Lower leg skin (tissue), 3 donors: Measurements from ENCODE around the gene ABCB9.

Experiments used
- CTCF ChIP-seq, 3 donors: fragments of 450-650 bp; IDR thresholded peaks; one replicate each; pipeline ENCODE4 v1.5.1; 2016; ENCODE audit warnings: antibody characterized with exemption in 3 of 3, mild to moderate bottlenecking in 3 of 3, moderate library complexity in 2 of 3
- POLR2A ChIP-seq, 2 donors: fragments of 450-650 bp; IDR thresholded peaks; one replicate each; pipeline ENCODE4 v1.6.1; 2016 to 2017; ENCODE audit warnings: antibody characterized with exemption in 2 of 2, mild to moderate bottlenecking in 1 of 2, moderate library complexity in 1 of 2

- TF ChIP-seq CTCF (IDR thresholded peaks at IDR 0.05) (no peak), POLR2A (IDR thresholded peaks at IDR 0.05) (no peak)
Observed at GRCh38 chr12:122994140-122994675, 27.9 kb upstream of the ABCB9 start.
